Measurements from ENCODE around the gene FAM20B.

The FAM20B gene

GRCh38 chr1:179053486-179053885, 27.8 kb downstream of the FAM20B start:
- no peak for DNase-seq

- no peak for DNase-seq
Observed at GRCh38 chr1:179055937-179056336, 30.2 kb downstream of the FAM20B start.

GRCh38 chr1:179058487-179059483, 33.1 kb downstream of the FAM20B start:
- no peak for DNase-seq

- DNase-seq = no peak
Observed at GRCh38 chr1:179061360-179062282, 35.9 kb downstream of the FAM20B start.

- peak; percentile 7 for DNase-seq
Observed at GRCh38 chr1:179066471-179066870, 40.8 kb downstream of the FAM20B start.

GRCh38 chr1:179077396-179077795, 51.7 kb downstream of the FAM20B start:
- DNase-seq = no peak

GRCh38 chr1:179079113-179079761, 53.5 kb downstream of the FAM20B start:
- peak; percentile 72 for DNase-seq

- DNase-seq = no peak
Observed at GRCh38 chr1:179080866-179081686, 55.4 kb downstream of the FAM20B start.

- DNase-seq = peak; percentile 17
Observed at GRCh38 chr1:179081687-179082332, 56.1 kb downstream of the FAM20B start, which contains the start of gene TOR3A. TOR3A (plus strand) TSS chr1:179082070; CDS start chr1:179082129, 59 bp downstream.

GRCh38 chr1:179082333-179082998, 56.8 kb downstream of the FAM20B start:
- DNase-seq = no peak

- no peak for DNase-seq
Observed at GRCh38 chr1:179082999-179083335, 57.3 kb downstream of the FAM20B start.

- DNase-seq = no peak
Observed at GRCh38 chr1:179083533-179083932, 57.8 kb downstream of the FAM20B start.

GRCh38 chr1:179087665-179088064, 62.0 kb downstream of the FAM20B start:
- DNase-seq = no peak

GRCh38 chr1:179089827-179090482, 64.3 kb downstream of the FAM20B start:
- DNase-seq = no peak

GRCh38 chr1:179090522-179090921, 64.8 kb downstream of the FAM20B start:
- no peak for DNase-seq

GRCh38 chr1:179090923-179091322, 65.2 kb downstream of the FAM20B start:
- no peak for DNase-seq

- no peak for DNase-seq
Observed at GRCh38 chr1:179091691-179092165, 66.0 kb downstream of the FAM20B start.

- no peak for DNase-seq
Observed at GRCh38 chr1:179092896-179093461, 67.3 kb downstream of the FAM20B start.

GRCh38 chr1:179094818-179095217, 69.1 kb downstream of the FAM20B start:
- no peak for DNase-seq

- no peak for DNase-seq
Observed at GRCh38 chr1:179095377-179095776, 69.7 kb downstream of the FAM20B start.

Data from NCI-H1694 (cell line).